Calu3 (cell line): ENCODE results near the gene CGB8. TPM values are rescaled to one million over a fixed set of nuclear protein-coding genes. Genes with fewer than 3 reads are reported as not detected.
A peak's percentile ranks its signal among the peaks of the same experiment; 100 is the strongest.
"Not testable (repeated sequence)": the region's sequence is repeated elsewhere in the genome, so short reads cannot be mapped to it uniquely, and the experiment has no call there.

Experiments used
- BruUV-seq: library from RNA; stranded (reverse); fragments of 400-500 nt; replicated peaks from 2 replicates; lab custom pipeline; 2021; lab: Mats Ljungman, UMichigan
- CTCF ChIA-PET: fragments of 300-600 bp; sonication (Branson Sonifier 250); formaldehyde crosslinking; loops from one replicate; lab custom pipeline; 2022; ENCODE audit warnings: antibody characterized with exemption; lab: Charles Lee
- DNase-seq: peaks from one replicate; pipeline ENCODE4 v3.0.0; 2022
- H3K27ac Mint-ChIP-seq: one replicate; pipeline ENCODE4 v1.8.0; 2022; ENCODE audit warnings: mixed read lengths; ENCODE audit not compliant: unreplicated experiment
- H3K27me3 Mint-ChIP-seq: one replicate; pipeline ENCODE4 v1.8.0; 2022; ENCODE audit warnings: mixed read lengths; ENCODE audit not compliant: unreplicated experiment
- H3K36me3 Mint-ChIP-seq: one replicate; pipeline ENCODE4 v1.8.0; 2022; ENCODE audit warnings: mild to moderate bottlenecking, moderate library complexity, mixed read lengths; ENCODE audit not compliant: insufficient read depth, unreplicated experiment
- H3K4me1 Mint-ChIP-seq: one replicate; pipeline ENCODE4 v1.8.0; 2022; ENCODE audit warnings: mild to moderate bottlenecking, low read depth, mixed read lengths; ENCODE audit not compliant: unreplicated experiment
- H3K4me3 Mint-ChIP-seq: one replicate; pipeline ENCODE4 v1.8.0; 2022; ENCODE audit warnings: mild to moderate bottlenecking, low read depth, moderate library complexity, mixed read lengths; ENCODE audit not compliant: unreplicated experiment
- H3K9me3 Mint-ChIP-seq: one replicate; pipeline ENCODE4 v1.8.0; 2022; ENCODE audit warnings: low read depth, mixed read lengths; ENCODE audit not compliant: unreplicated experiment
- CTCF ChIP-seq: fragments of 200-600 bp; IDR thresholded peaks from one replicate; pipeline ENCODE4 v1.8.0; 2022; ENCODE audit warnings: antibody characterized with exemption; ENCODE audit not compliant: unreplicated experiment
- intact Hi-C: fragments of 100-400 bp; cut with micrococcal nuclease; formaldehyde crosslinking; loops from one replicate; pipeline ENCODE4 v1.10.0; 2022; ENCODE audit not compliant: unreplicated experiment
- total RNA-seq: library from RNA; stranded (reverse); gene quantifications from 2 replicates; pipeline ENCODE4 v1.2.3, GENCODE V29; 2022

Gene CGB8
- total RNA-seq, 1 experiment from 2014 or later, result 0.54 TPM

- no peak for TF ChIP-seq CTCF
- CTCF ChIA-PET, result no interaction called here
- Mint-ChIP-seq H3K9me3 (no peaks in the 10 kb centered on the region), H3K36me3 (peaks cover 13% of the 10 kb centered on the region), H3K4me3 (peak overlapping the region; percentile 3), H3K27ac (peak overlapping the region; percentile 60), H3K4me1 (peaks cover 31% of the 10 kb centered on the region), H3K27me3 (no peaks in the 10 kb centered on the region)
- DNase-seq, result peak; percentile 89
- BruUV-seq, result no TSS peak
- intact Hi-C loops, result no loop called here
Observed at GRCh38 chr19:49042177-49042576, 6.7 kb downstream of the CGB8 start.

- DNase-seq, H3K4me3 Mint-ChIP-seq, H3K9me3 Mint-ChIP-seq, intact Hi-C loops, H3K27me3 Mint-ChIP-seq, H3K27ac Mint-ChIP-seq, BruUV-seq: not testable (repeated sequence)
- CTCF ChIA-PET, result interaction anchor here (0.6 to 0.9 kb wide), 2 partner anchors 17 to 848 kb away, joined by 3 to 4 read pairs; no protein-coding TSS in a partner anchor
- H3K4me1 Mint-ChIP-seq, result peaks cover 31% of the 10 kb centered on the region
- H3K36me3 Mint-ChIP-seq, result peaks cover 27% of the 10 kb centered on the region
Observed at GRCh38 chr19:49039736-49040135, 9.2 kb downstream of the CGB8 start.

- H3K27me3 Mint-ChIP-seq, H3K9me3 Mint-ChIP-seq, intact Hi-C loops, BruUV-seq: not testable (repeated sequence)
- peak; percentile 89 for DNase-seq
- Mint-ChIP-seq H3K4me3 (peak overlapping the region; percentile 18), H3K4me1 (peaks cover 31% of the 10 kb centered on the region), H3K36me3 (peaks cover 27% of the 10 kb centered on the region), H3K27ac (peak overlapping the region; percentile 63)
- CTCF ChIA-PET, result interaction anchor here (0.6 to 0.9 kb wide), 2 partner anchors 18 to 847 kb away, joined by 3 read pairs; no protein-coding TSS in a partner anchor
Observed at GRCh38 chr19:49038557-49039276, 10.2 kb downstream of the CGB8 start.

- H3K27me3 Mint-ChIP-seq, DNase-seq, intact Hi-C loops, H3K9me3 Mint-ChIP-seq: not testable (repeated sequence)
- peaks cover 28% of the 10 kb centered on the region for H3K4me1 Mint-ChIP-seq
- H3K4me3 Mint-ChIP-seq, result peak overlapping the region; percentile 18
- TSS peak; percentile 97 for BruUV-seq
- peak overlapping the region; percentile 63 for H3K27ac Mint-ChIP-seq
- peaks cover 27% of the 10 kb centered on the region for H3K36me3 Mint-ChIP-seq
- CTCF ChIA-PET, result interaction anchor here (0.9 kb wide), 1 partner anchor 18 kb away, joined by 3 read pairs; no protein-coding TSS in a partner anchor
Observed at GRCh38 chr19:49038111-49038510, 10.8 kb downstream of the CGB8 start.

GRCh38 chr19:49036815-49037214 lies 12.1 kb downstream of the CGB8 start, which contains the start of gene CGB1:
Gene CGB1, minus strand, starts transcription at chr19:49036895. Its CDS starts 184 bp downstream, at chr19:49036711.
- H3K4me1 Mint-ChIP-seq, result peaks cover 15% of the 10 kb centered on the region
- H3K9me3 Mint-ChIP-seq, DNase-seq, H3K4me3 Mint-ChIP-seq, BruUV-seq, CTCF ChIA-PET, intact Hi-C loops, H3K27ac Mint-ChIP-seq, H3K27me3 Mint-ChIP-seq: not testable (repeated sequence)
- peaks cover 22% of the 10 kb centered on the region for H3K36me3 Mint-ChIP-seq
- peak; percentile 86 for TF ChIP-seq CTCF
